NCI-H82 (cell line): Measurements from ENCODE around the gene CKMT1B.
"Not testable (repeated sequence)": the region's sequence is repeated elsewhere in the genome, so short reads cannot be mapped to it uniquely, and the experiment has no call there.

Experiments
- DNase-seq: peaks from one replicate; lab custom pipeline; 2025; lab: John Stamatoyannopoulos, UW

The CKMT1B gene

DNA sequence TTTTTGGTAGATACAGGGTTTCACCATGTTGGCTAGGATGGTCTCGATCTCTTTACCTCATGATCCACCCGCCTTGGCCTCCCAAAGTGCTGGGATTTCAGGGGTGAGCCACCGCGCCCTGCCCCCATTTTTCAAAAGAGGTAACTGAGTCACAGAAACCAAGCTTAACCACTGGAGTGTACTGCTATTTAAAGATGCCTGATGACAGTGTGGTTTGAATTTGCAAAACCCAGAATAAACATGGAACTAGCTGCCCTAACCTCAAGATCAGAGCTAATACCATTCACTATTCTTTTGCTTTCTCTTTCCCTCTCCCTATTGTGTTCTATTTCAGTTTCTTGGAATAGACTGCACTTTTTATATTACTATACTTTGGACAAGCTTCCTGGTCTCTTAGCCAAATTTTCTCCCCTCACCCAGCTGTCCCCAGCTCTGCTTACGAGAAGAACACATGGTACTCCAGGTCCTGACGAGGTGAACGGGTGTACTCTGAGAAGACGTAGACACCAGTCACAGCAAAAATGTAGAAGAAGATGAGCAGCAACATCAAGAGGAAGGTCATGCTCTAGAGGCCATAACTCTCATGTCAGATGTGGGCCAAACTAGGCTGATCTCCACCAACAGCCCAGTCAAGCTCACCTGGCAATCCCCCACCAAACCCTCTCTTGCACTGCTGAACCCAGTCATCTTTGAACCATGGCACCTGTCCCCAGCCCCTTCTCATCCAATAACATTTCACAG lies 44.8 kb downstream of the CKMT1B start:
- not testable (repeated sequence) for DNase-seq
